ENCODE data around the gene KIF21A.

The KIF21A gene

GRCh38 chr12:39287817-39288216 lies 155.1 kb downstream of the KIF21A start:
- H3K36me3 ChIP-seq, result peaks cover 8% of the 10 kb centered on the region
- DNase-seq, result no peak
- H3K9me3 ChIP-seq, result no peaks in the 10 kb centered on the region; the same call in 1 of the 2 replicates
- no peaks in the 10 kb centered on the region for H3K27me3 ChIP-seq
- H3K4me1 ChIP-seq, result peaks cover 13% of the 10 kb centered on the region
- TF ChIP-seq CTCF (IDR thresholded peaks at IDR 0.05; ENCODE audit: low read depth, low read length), result no peak
- H3K4me3 ChIP-seq (ENCODE audit: low read depth, low read length), result no peak overlapping the region

- no peaks in the 10 kb centered on the region for H3K27me3 ChIP-seq
- H3K9me3 ChIP-seq, result no peaks in the 10 kb centered on the region; the same call in 1 of the 2 replicates
- H3K36me3 ChIP-seq, result peaks cover 4% of the 10 kb centered on the region
- H3K4me3 ChIP-seq (ENCODE audit: low read depth, low read length), result no peak overlapping the region
- DNase-seq, result no peak
- peaks cover 13% of the 10 kb centered on the region for H3K4me1 ChIP-seq
- no peak for TF ChIP-seq CTCF (IDR thresholded peaks at IDR 0.05; ENCODE audit: low read depth, low read length)
Measured at GRCh38 chr12:39287409-39287808, 155.5 kb downstream of the KIF21A start.

GRCh38 chr12:39278426-39278825 lies 164.5 kb downstream of the KIF21A start:
- no peaks in the 10 kb centered on the region for H3K36me3 ChIP-seq
- H3K4me3 ChIP-seq (ENCODE audit: low read depth, low read length), result no peak overlapping the region
- H3K27me3 ChIP-seq, result no peaks in the 10 kb centered on the region
- DNase-seq, result no peak
- TF ChIP-seq CTCF (IDR thresholded peaks at IDR 0.05; ENCODE audit: low read depth, low read length), result no peak
- no peaks in the 10 kb centered on the region for H3K9me3 ChIP-seq
- peaks cover 5% of the 10 kb centered on the region; the same call in 1 of the 2 replicates for H3K4me1 ChIP-seq

- Histone ChIP-seq H3K36me3 (no peaks in the 10 kb centered on the region), H3K27me3 (no peaks in the 10 kb centered on the region), H3K4me1 (peaks cover 10% of the 10 kb centered on the region; the same call in 1 of the 2 replicates), H3K9me3 (no peaks in the 10 kb centered on the region), H3K4me3 (ENCODE audit: low read depth, low read length) (no peak overlapping the region)
- no peak for TF ChIP-seq CTCF (IDR thresholded peaks at IDR 0.05; ENCODE audit: low read depth, low read length)
- no peak for DNase-seq
Measured at GRCh38 chr12:39277416-39277815, 165.5 kb downstream of the KIF21A start.

GRCh38 chr12:39275846-39276245 lies 167.1 kb downstream of the KIF21A start:
- Histone ChIP-seq H3K27me3 (no peaks in the 10 kb centered on the region), H3K4me3 (ENCODE audit: low read depth, low read length) (no peak overlapping the region), H3K9me3 (no peaks in the 10 kb centered on the region), H3K36me3 (no peaks in the 10 kb centered on the region), H3K4me1 (peaks cover 10% of the 10 kb centered on the region; the same call in 1 of the 2 replicates)
- TF ChIP-seq CTCF (IDR thresholded peaks at IDR 0.05; ENCODE audit: low read depth, low read length), result no peak
- DNase-seq, result no peak

- Histone ChIP-seq H3K36me3 (no peaks in the 10 kb centered on the region), H3K4me3 (ENCODE audit: low read depth, low read length) (no peak overlapping the region), H3K9me3 (no peaks in the 10 kb centered on the region), H3K4me1 (peaks cover 10% of the 10 kb centered on the region; the same call in 1 of the 2 replicates), H3K27me3 (no peaks in the 10 kb centered on the region)
- peak; percentile 63 for DNase-seq
- TF ChIP-seq CTCF (IDR thresholded peaks at IDR 0.05; ENCODE audit: low read depth, low read length), result peak; percentile 78
Measured at GRCh38 chr12:39272871-39273655, 169.9 kb downstream of the KIF21A start.
